ENCODE data around the gene ZNF740. TPM values are rescaled to one million over a fixed set of nuclear protein-coding genes. Genes with fewer than 3 reads are reported as not detected.

The ZNF740 gene
- total and polyA plus RNA-seq, 2 of the 8 experiments (the other 6 are each of a cell fraction or from before 2014, with no cell fraction given), result 8.2 to 40.0 TPM

GRCh38 chr12:53161119-53161911 is 19.2 kb upstream of the ZNF740 start (continued):
- TF ChIP-seq RBBP5 (IDR thresholded peaks at IDR 0.05; ENCODE audit: borderline replicate concordance, low read depth, low read length) (no peak), HDAC6 (IDR thresholded peaks at IDR 0.05; ENCODE audit: low read depth, low read length) (no peak), CHD1 (IDR thresholded peaks at IDR 0.05; ENCODE audit: low read depth, low read length) (no peak), POLR2A (IDR thresholded peaks at IDR 0.05; ENCODE audit: control extremely low read depth in 1 of 2, low read depth in 2 of 2, low read length in 2 of 2) (no peak), CBX8 (IDR thresholded peaks at IDR 0.05; ENCODE audit: borderline replicate concordance, low read depth, low read length) (no peak), CHD7 (IDR thresholded peaks at IDR 0.05; ENCODE audit: insufficient replicate concordance, low read length) (no peak), POLR2AphosphoS5 (IDR thresholded peaks at IDR 0.05; ENCODE audit: low read depth, low read length) (no peak)
